Mesenchymal stem cell (in vitro differentiated cells and primary cell): Measurements from ENCODE around the gene MYH11.

Experiments used
- DNase-seq: peaks from one replicate; pipeline ENCODE4 v3.0.0-alpha.2; 2013
- H2AFZ ChIP-seq: one replicate; pipeline ENCODE4 v1.6.1; 2013; ENCODE audit warnings: low read depth, mild to moderate bottlenecking, control low read depth, inconsistent platforms, low read length, moderate library complexity
- H2AK5ac ChIP-seq: 2 replicates; pipeline ENCODE4 v1.6.1; 2013; ENCODE audit warnings: low read length, moderate library complexity, mild to moderate bottlenecking, inconsistent platforms; ENCODE audit not compliant: severe bottlenecking
- H2BK120ac ChIP-seq: one replicate; pipeline ENCODE4 v1.6.1; 2013; ENCODE audit warnings: low read depth, mild to moderate bottlenecking, inconsistent platforms, low read length, moderate library complexity
- H2BK12ac ChIP-seq, 2 experiments: one replicate each; pipeline ENCODE4 v1.6.1; 2013; ENCODE audit warnings: inconsistent platforms in 2 of 2, low read length in 2 of 2, mild to moderate bottlenecking in 2 of 2, moderate library complexity in 2 of 2, control low read depth in 1 of 2
- H2BK15ac ChIP-seq: one replicate; pipeline ENCODE4 v1.6.1; 2013; ENCODE audit warnings: mild to moderate bottlenecking, low read depth, inconsistent platforms; ENCODE audit not compliant: poor library complexity, severe bottlenecking
- H2BK5ac ChIP-seq: 2 replicates; pipeline ENCODE4 v1.6.1; 2013; ENCODE audit warnings: low read depth, mild to moderate bottlenecking, low read length, control low read depth, inconsistent platforms; ENCODE audit not compliant: poor library complexity, severe bottlenecking
- H3K14ac ChIP-seq, 2 experiments: one replicate each; pipeline ENCODE4 v1.6.1; 2013; ENCODE audit warnings: inconsistent platforms in 2 of 2, low read length in 2 of 2, control low read depth in 1 of 2, mild to moderate bottlenecking in 1 of 2, moderate library complexity in 1 of 2
- H3K18ac ChIP-seq, 2 experiments: one replicate each; pipeline ENCODE4 v1.6.1; 2013; ENCODE audit warnings: inconsistent platforms in 2 of 2, low read length in 2 of 2, control low read depth in 1 of 2, low read depth in 1 of 2, mild to moderate bottlenecking in 1 of 2
- H3K23ac ChIP-seq, 2 experiments: one replicate each; pipeline ENCODE4 v1.6.1; 2013; ENCODE audit warnings: inconsistent platforms in 2 of 2, low read length in 2 of 2, mild to moderate bottlenecking in 2 of 2, moderate library complexity in 2 of 2, control low read depth in 1 of 2
- H3K27ac ChIP-seq: 2 replicates; pipeline ENCODE4 v1.5.1; 2013; ENCODE audit warnings: mild to moderate bottlenecking, moderate library complexity, low read length, control low read depth, inconsistent platforms; ENCODE audit not compliant: poor library complexity, severe bottlenecking
- H3K27me3 ChIP-seq, 2 experiments: 2 replicates each; pipeline versions ENCODE4 v1.6.1 to v1.7.0; 2013; ENCODE audit warnings: low read length in 2 of 2, mild to moderate bottlenecking in 2 of 2, moderate library complexity in 2 of 2, control low read depth in 1 of 2, inconsistent platforms in 1 of 2; ENCODE audit not compliant: control insufficient read depth in 1 of 2, insufficient read depth in 1 of 2
- H3K36me3 ChIP-seq, 2 experiments: 2 replicates each; pipeline versions ENCODE4 v1.6.1 to v1.7.0; 2013; ENCODE audit warnings: low read length in 2 of 2, control low read depth in 1 of 2, inconsistent platforms in 1 of 2, low read depth in 1 of 2, mild to moderate bottlenecking in 1 of 2; ENCODE audit not compliant: insufficient read depth in 2 of 2, control insufficient read depth in 1 of 2
- H3K4ac ChIP-seq, 2 experiments: one replicate each; pipeline ENCODE4 v1.6.1; 2013; ENCODE audit warnings: inconsistent platforms in 2 of 2, low read length in 2 of 2, mild to moderate bottlenecking in 2 of 2, moderate library complexity in 2 of 2, control low read depth in 1 of 2, low read depth in 1 of 2
- H3K4me1 ChIP-seq: 2 replicates; pipeline ENCODE4 v1.6.1; 2013; ENCODE audit warnings: low read depth, low read length, control low read depth; ENCODE audit not compliant: control insufficient read depth, insufficient read depth
- H3K4me2 ChIP-seq: 2 replicates; pipeline ENCODE4 v1.6.1; 2013; ENCODE audit warnings: low read length, mild to moderate bottlenecking, inconsistent platforms; ENCODE audit not compliant: poor library complexity, severe bottlenecking
- H3K4me3 ChIP-seq, 2 experiments: 2 replicates each; pipeline versions ENCODE4 v1.5.1 to v1.7.0; 2013; ENCODE audit warnings: low read length in 2 of 2, mild to moderate bottlenecking in 2 of 2, control low read depth in 1 of 2, low read depth in 1 of 2; ENCODE audit not compliant: insufficient read depth in 1 of 2
- H3K79me1 ChIP-seq: replicated peaks from 2 replicates; pipeline ENCODE4 v1.6.1; 2013; ENCODE audit warnings: mild to moderate bottlenecking, control low read depth, low read length, inconsistent platforms; ENCODE audit not compliant: poor library complexity, severe bottlenecking
- H3K9ac ChIP-seq: 2 replicates; pipeline ENCODE4 v1.7.0; 2013; ENCODE audit warnings: mild to moderate bottlenecking, low read length, moderate library complexity
- H3K9me3 ChIP-seq: 2 replicates; pipeline ENCODE4 v1.7.0; 2013; ENCODE audit warnings: mild to moderate bottlenecking, low read length; ENCODE audit not compliant: control insufficient read depth
- H4K8ac ChIP-seq: one replicate; pipeline ENCODE4 v1.6.1; 2013; ENCODE audit warnings: inconsistent platforms, mild to moderate bottlenecking, low read length, moderate library complexity
- H4K91ac ChIP-seq: one replicate; pipeline ENCODE4 v1.6.1; 2013; ENCODE audit warnings: mild to moderate bottlenecking, low read length, inconsistent platforms
- WGBS: methylation state at CpG from one replicate; pipeline ENCODE4 v1.1.7; 2013; ENCODE audit warnings: mixed read lengths; 5-methylcytosine and 5-hydroxymethylcytosine counted together

The MYH11 gene

GRCh38 chr16:15798671-15799070, 58.2 kb downstream of the MYH11 start:
- Histone ChIP-seq H3K4me3 (no peak overlapping the region), H3K4me1 (no peaks in the 10 kb centered on the region), H4K8ac (no peak overlapping the region), H3K9me3 (peaks cover 16% of the 10 kb centered on the region), H3K4ac (no peak overlapping the region), H3K27ac (no peak overlapping the region), H3K9ac (no peak overlapping the region), H3K23ac (no peak overlapping the region), H3K4me2 (no peak overlapping the region), H2AK5ac (no peak overlapping the region), H3K27me3 (peaks cover 14 to 37% of the 10 kb centered on the region in 2 experiments), H3K79me1 (no peaks in the 10 kb centered on the region), H4K91ac (no peak overlapping the region), H2BK5ac (no peak overlapping the region), H3K36me3 (no peaks in the 10 kb centered on the region), H3K18ac (no peak overlapping the region), H2BK15ac (no peak overlapping the region), H3K14ac (no peak overlapping the region), H2BK120ac (no peak overlapping the region), H2AFZ (no peak overlapping the region), H2BK12ac (no peak overlapping the region)
- WGBS, result 85% methylated on average over 4 of the region's 5 CpGs
- DNase-seq, result no peak

DNA sequence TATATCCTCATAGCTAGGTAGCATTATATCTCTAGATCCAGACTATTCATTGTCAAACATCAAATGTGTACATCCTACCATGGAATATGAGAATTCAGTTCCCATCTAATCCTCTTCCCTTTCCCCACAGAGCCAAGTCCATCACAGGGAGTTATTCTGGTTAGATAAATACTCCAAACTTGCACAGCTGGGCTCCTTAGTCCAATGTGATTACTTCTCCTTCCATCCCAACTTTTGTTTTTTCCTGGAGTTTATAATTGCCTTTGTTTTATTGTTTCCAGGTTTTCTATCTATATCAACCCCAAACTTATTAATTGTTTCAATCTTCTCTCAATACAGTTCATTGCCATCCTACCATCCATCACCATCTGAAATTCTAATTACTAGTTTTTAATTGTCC, 59.9 kb downstream of the MYH11 start:
- H3K9me3 ChIP-seq, result peaks cover 16% of the 10 kb centered on the region
- no peaks in the 10 kb centered on the region for H3K36me3 ChIP-seq
- no peak overlapping the region for H2BK120ac ChIP-seq
- no peak overlapping the region for H2AK5ac ChIP-seq
- H3K18ac ChIP-seq, result no peak overlapping the region
- no peak overlapping the region for H3K27ac ChIP-seq
- H3K4me2 ChIP-seq, result no peak overlapping the region
- DNase-seq, result no peak
- H2BK5ac ChIP-seq, result no peak overlapping the region
- H3K14ac ChIP-seq, result no peak overlapping the region
- H4K8ac ChIP-seq, result no peak overlapping the region
- no peak overlapping the region for H2BK15ac ChIP-seq
- H3K23ac ChIP-seq, result no peak overlapping the region
- H4K91ac ChIP-seq, result no peak overlapping the region
- no peaks in the 10 kb centered on the region for H3K4me1 ChIP-seq
- no peak overlapping the region for H3K4me3 ChIP-seq
- no peak overlapping the region for H2AFZ ChIP-seq
- no peak overlapping the region for H3K4ac ChIP-seq
- no peak overlapping the region for H3K9ac ChIP-seq
- H2BK12ac ChIP-seq, result no peak overlapping the region
- H3K27me3 ChIP-seq, result peaks cover 9 to 28% of the 10 kb centered on the region in 2 experiments
- H3K79me1 ChIP-seq, result no peaks in the 10 kb centered on the region

DNA sequence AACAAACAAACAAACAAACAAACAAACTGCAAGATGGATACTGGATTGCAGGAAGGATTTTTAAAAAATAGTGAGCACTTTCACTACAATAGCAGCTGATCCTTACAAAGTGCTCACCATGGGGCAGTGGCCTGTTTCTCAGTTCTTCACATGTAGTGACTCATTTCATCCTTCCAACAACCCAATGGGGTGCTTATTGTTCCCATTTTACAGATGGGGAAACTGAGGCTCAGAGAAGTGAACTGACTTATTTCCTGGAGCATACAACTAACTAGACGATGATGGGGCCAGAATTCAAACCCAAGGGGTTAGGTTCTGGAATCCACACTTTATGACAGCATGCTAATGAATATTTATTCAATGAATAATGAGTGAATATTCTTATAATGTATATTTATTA, 61.2 kb downstream of the MYH11 start:
- H3K14ac ChIP-seq, result no peak overlapping the region
- H4K8ac ChIP-seq, result no peak overlapping the region
- H3K4ac ChIP-seq, result no peak overlapping the region
- H2AK5ac ChIP-seq, result no peak overlapping the region
- no peak overlapping the region for H3K27ac ChIP-seq
- WGBS, result 83% methylated on average over 1 of the region's 1 CpG
- H3K36me3 ChIP-seq, result no peaks in the 10 kb centered on the region
- no peaks in the 10 kb centered on the region for H3K4me1 ChIP-seq
- no peak overlapping the region for H2BK12ac ChIP-seq
- H3K79me1 ChIP-seq, result no peaks in the 10 kb centered on the region
- H4K91ac ChIP-seq, result no peak overlapping the region
- H3K23ac ChIP-seq, result no peak overlapping the region
- H2BK5ac ChIP-seq, result no peak overlapping the region
- no peak overlapping the region for H2BK15ac ChIP-seq
- H3K4me2 ChIP-seq, result no peak overlapping the region
- no peak overlapping the region for H3K18ac ChIP-seq
- H3K9me3 ChIP-seq, result peaks cover 16% of the 10 kb centered on the region
- H2BK120ac ChIP-seq, result no peak overlapping the region
- peaks cover 9 to 27% of the 10 kb centered on the region in 2 experiments for H3K27me3 ChIP-seq
- no peak for DNase-seq
- H3K9ac ChIP-seq, result no peak overlapping the region
- no peak overlapping the region for H3K4me3 ChIP-seq
- H2AFZ ChIP-seq, result no peak overlapping the region

- no peak overlapping the region for H3K9ac ChIP-seq
- no peak overlapping the region for H3K14ac ChIP-seq
- H3K27ac ChIP-seq, result no peak overlapping the region
- no peaks in the 10 kb centered on the region for H3K36me3 ChIP-seq
- no peak overlapping the region for H2BK15ac ChIP-seq
- H3K18ac ChIP-seq, result no peak overlapping the region
- H4K91ac ChIP-seq, result no peak overlapping the region
- H3K23ac ChIP-seq, result no peak overlapping the region
- no peak overlapping the region for H4K8ac ChIP-seq
- peaks cover 12% of the 10 kb centered on the region for H3K9me3 ChIP-seq
- peaks cover 10 to 14% of the 10 kb centered on the region in 2 experiments for H3K27me3 ChIP-seq
- H3K4me1 ChIP-seq, result no peaks in the 10 kb centered on the region
- H2BK12ac ChIP-seq, result no peak overlapping the region
- WGBS, result 88% methylated on average over 4 of the region's 5 CpGs
- H3K4me3 ChIP-seq, result no peak overlapping the region
- no peak overlapping the region for H2AK5ac ChIP-seq
- H3K79me1 ChIP-seq, result no peaks in the 10 kb centered on the region
- no peak overlapping the region for H2AFZ ChIP-seq
- H3K4ac ChIP-seq, result no peak overlapping the region
- no peak overlapping the region for H2BK120ac ChIP-seq
- H3K4me2 ChIP-seq, result no peak overlapping the region
- no peak overlapping the region for H2BK5ac ChIP-seq
- no peak for DNase-seq
Observed at GRCh38 chr16:15792563-15792971, 64.3 kb downstream of the MYH11 start.
